IPS DF 6.9 (cell line): ENCODE data around the gene HSF5.

Experiments
- DNase-seq: peaks from one replicate; pipeline ENCODE4 v3.0.0-alpha.2; 2013; ENCODE audit warnings: low read depth, low spot score
- H3K27ac ChIP-seq: one replicate; pipeline ENCODE4 v1.5.1; 2013; ENCODE audit warnings: low read length, control low read depth
- H3K27me3 ChIP-seq: 2 replicates; pipeline ENCODE4 v1.6.1; 2013; ENCODE audit warnings: mild to moderate bottlenecking, low read length; ENCODE audit not compliant: control insufficient read depth, insufficient read depth
- H3K36me3 ChIP-seq: 2 replicates; pipeline ENCODE4 v1.6.1; 2013; ENCODE audit warnings: low read length; ENCODE audit not compliant: control insufficient read depth, insufficient read depth
- H3K4me1 ChIP-seq: 2 replicates; pipeline ENCODE4 v1.6.1; 2013; ENCODE audit warnings: low read length; ENCODE audit not compliant: control insufficient read depth, insufficient read depth
- H3K4me3 ChIP-seq: 2 replicates; pipeline ENCODE4 v1.5.1; 2013; ENCODE audit warnings: mild to moderate bottlenecking, low read length
- H3K9me3 ChIP-seq: 2 replicates; pipeline ENCODE4 v1.6.1; 2013; ENCODE audit warnings: low read length, inconsistent platforms; ENCODE audit not compliant: control insufficient read depth, insufficient read depth
- WGBS: extraction: QIAGEN DNeasy Blood & Tissue Kit; methylation state at CpG from one replicate; pipeline ENCODE4 v1.1.7; 2013; ENCODE audit warnings: mixed read lengths, missing lambda C conversion rate; ENCODE audit not compliant: insufficient read length, insufficient coverage; 5-methylcytosine and 5-hydroxymethylcytosine counted together

Gene HSF5

DNA sequence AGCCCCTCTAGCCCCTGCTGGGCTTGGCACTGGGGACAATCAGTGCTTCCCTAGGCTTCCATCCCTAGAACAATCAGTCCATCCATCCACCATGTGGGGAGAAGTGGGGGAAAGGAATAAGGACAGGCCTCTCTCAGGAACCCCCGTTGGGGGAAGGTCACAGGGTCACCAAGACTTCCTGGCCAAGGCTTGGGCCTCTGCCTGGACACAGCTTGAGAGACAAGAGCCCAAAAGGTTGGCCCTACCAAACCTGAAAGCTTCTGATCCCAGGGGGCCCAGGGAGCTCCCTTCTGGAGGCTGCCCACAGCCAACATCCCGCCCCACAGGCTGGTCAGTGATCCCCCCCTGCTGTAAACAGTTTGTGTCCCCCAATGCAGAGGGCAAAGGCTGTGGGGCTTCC, 42.4 kb upstream of the HSF5 start:
- Histone ChIP-seq H3K4me3 (no peak overlapping the region), H3K27ac (no peak overlapping the region), H3K27me3 (no peaks in the 10 kb centered on the region), H3K9me3 (no peaks in the 10 kb centered on the region), H3K36me3 (no peaks in the 10 kb centered on the region), H3K4me1 (peaks cover 5% of the 10 kb centered on the region; the same call in 1 of the 2 replicates)
- whole genome bisulfite sequencing, result no CpG with 5 or more reads among the region's 2 CpGs
- no peak for DNase-seq

GRCh38 chr17:58529275-58529674, 41.1 kb upstream of the HSF5 start:
- Histone ChIP-seq H3K9me3 (no peaks in the 10 kb centered on the region), H3K4me1 (peaks cover 5% of the 10 kb centered on the region; the same call in 1 of the 2 replicates), H3K27ac (no peak overlapping the region), H3K27me3 (no peaks in the 10 kb centered on the region), H3K4me3 (no peak overlapping the region), H3K36me3 (no peaks in the 10 kb centered on the region)
- no peak for DNase-seq
- no CpG with 5 or more reads among the region's 1 CpG for WGBS

GRCh38 chr17:58528443-58528842, 40.2 kb upstream of the HSF5 start:
- Histone ChIP-seq H3K27ac (no peak overlapping the region), H3K36me3 (no peaks in the 10 kb centered on the region), H3K9me3 (no peaks in the 10 kb centered on the region), H3K4me3 (no peak overlapping the region), H3K27me3 (no peaks in the 10 kb centered on the region), H3K4me1 (peaks cover 4% of the 10 kb centered on the region; the same call in 1 of the 2 replicates)
- WGBS, result no CpG with 5 or more reads among the region's 3 CpGs
- DNase-seq, result no peak

DNA sequence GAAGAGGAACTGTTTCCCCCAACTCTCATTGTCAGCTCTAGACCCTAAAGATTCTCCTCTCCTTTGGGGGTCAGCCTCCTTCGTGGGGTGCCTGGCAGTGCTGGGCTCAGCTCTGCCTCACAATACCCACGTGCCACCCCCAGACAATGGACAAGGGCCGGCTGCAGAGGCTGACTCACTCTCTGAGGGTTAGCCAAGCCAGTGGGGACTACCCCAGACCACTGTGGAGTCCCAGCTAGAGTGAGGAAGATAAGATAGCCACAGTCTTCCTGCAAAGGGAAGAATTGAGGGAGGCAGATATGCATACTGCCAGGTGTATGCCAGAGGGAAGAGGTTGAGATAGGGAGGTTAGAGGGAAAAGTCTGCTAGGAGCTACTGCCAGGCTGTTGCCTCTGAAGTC, 39.7 kb upstream of the HSF5 start:
- Histone ChIP-seq H3K27me3 (no peaks in the 10 kb centered on the region), H3K4me3 (no peak overlapping the region), H3K4me1 (peaks cover 4% of the 10 kb centered on the region; the same call in 1 of the 2 replicates), H3K9me3 (no peaks in the 10 kb centered on the region), H3K27ac (no peak overlapping the region), H3K36me3 (no peaks in the 10 kb centered on the region)
- DNase-seq, result no peak
- WGBS, result no CpG with 5 or more reads among the region's 3 CpGs

GRCh38 chr17:58527306-58527705, 39.1 kb upstream of the HSF5 start:
- Histone ChIP-seq H3K4me1 (no peaks in the 10 kb centered on the region; the same call in 1 of the 2 replicates), H3K36me3 (no peaks in the 10 kb centered on the region), H3K27me3 (no peaks in the 10 kb centered on the region), H3K4me3 (no peak overlapping the region), H3K9me3 (no peaks in the 10 kb centered on the region), H3K27ac (no peak overlapping the region)
- WGBS, result no CpG with 5 or more reads among the region's 2 CpGs
- DNase-seq, result no peak

DNA sequence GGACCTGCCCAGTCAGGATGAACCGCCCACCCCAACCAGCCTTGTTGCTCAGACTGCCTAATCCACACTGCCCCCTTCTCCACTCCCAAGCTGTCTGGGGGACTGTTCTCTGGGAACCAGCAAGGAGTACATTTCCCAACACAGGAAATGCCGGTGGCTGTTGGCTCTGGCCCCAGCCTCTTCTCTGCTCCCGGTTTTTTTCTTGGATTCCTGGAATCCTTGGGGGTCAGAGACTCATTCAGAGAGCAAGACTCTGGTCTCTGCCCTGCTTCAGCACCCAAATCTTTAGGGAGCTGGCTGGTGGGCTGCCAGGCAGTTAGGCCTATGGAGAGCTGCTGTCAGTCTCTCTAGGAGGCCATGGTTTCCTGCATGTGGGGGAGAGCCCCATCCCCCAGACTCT, 37.0 kb upstream of the HSF5 start:
- Histone ChIP-seq H3K4me1 (no peaks in the 10 kb centered on the region; the same call in 1 of the 2 replicates), H3K27me3 (no peaks in the 10 kb centered on the region), H3K27ac (no peak overlapping the region), H3K36me3 (no peaks in the 10 kb centered on the region), H3K9me3 (no peaks in the 10 kb centered on the region), H3K4me3 (no peak overlapping the region)
- no peak for DNase-seq
- no CpG with 5 or more reads among the region's 3 CpGs for WGBS

- H3K4me1 ChIP-seq, result peaks cover 4% of the 10 kb centered on the region
- H3K36me3 ChIP-seq, result no peaks in the 10 kb centered on the region
- WGBS, result no CpG with 5 or more reads among the region's 10 CpGs
- H3K9me3 ChIP-seq, result no peaks in the 10 kb centered on the region
- no peaks in the 10 kb centered on the region for H3K27me3 ChIP-seq
- no peak overlapping the region for H3K27ac ChIP-seq
- DNase-seq, result no peak
- no peak overlapping the region for H3K4me3 ChIP-seq
Observed at GRCh38 chr17:58521680-58522079, 33.5 kb upstream of the HSF5 start.

GRCh38 chr17:58520843-58521430, 32.7 kb upstream of the HSF5 start:
- no peak for DNase-seq
- no peaks in the 10 kb centered on the region for H3K9me3 ChIP-seq
- no peaks in the 10 kb centered on the region for H3K27me3 ChIP-seq
- H3K4me3 ChIP-seq, result no peak overlapping the region
- no peak overlapping the region for H3K27ac ChIP-seq
- no CpG with 5 or more reads among the region's 15 CpGs for WGBS
- H3K4me1 ChIP-seq, result peaks cover 4% of the 10 kb centered on the region; the same call in 1 of the 2 replicates
- H3K36me3 ChIP-seq, result no peaks in the 10 kb centered on the region

DNA sequence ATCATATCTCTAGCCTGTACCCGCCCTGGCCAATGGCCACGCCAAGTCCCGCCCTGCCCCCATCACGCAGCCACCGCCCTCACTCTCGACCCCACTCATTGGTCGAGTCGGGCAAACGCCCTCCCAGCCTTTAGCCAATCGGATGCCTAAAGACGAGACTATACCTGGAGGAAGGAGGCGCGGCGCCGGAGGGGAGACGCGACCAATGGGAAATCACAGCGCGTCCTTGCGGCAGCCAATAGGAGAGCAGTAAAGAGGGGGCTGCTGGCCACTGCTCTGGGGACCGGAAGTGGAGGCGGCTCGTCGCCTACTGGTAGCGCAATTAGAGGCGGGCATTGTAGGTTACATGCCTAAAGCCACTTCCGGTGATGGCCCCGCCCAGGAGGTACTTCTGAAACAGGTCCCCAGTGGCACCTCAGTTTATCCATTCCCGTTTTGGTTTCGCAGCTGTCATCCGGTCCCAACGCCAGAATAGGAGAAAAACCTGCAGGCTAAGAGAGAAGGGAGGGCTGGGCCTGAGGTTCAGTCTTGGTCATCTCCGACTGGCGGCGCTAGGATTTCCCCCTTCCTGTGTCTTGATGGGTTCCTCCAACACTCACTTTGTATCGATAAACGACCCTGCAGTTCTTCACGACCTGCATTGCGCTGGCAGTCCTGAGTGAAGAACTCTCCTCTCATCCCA, 29.9 kb upstream of the HSF5 start:
- peak overlapping the region; percentile 75; the same call in 1 of the 2 replicates for H3K4me3 ChIP-seq
- H3K4me1 ChIP-seq, result peaks cover 4% of the 10 kb centered on the region; the same call in 1 of the 2 replicates
- H3K27me3 ChIP-seq, result no peaks in the 10 kb centered on the region
- WGBS, result no CpG with 5 or more reads among the region's 39 CpGs
- H3K36me3 ChIP-seq, result no peaks in the 10 kb centered on the region
- H3K9me3 ChIP-seq, result no peaks in the 10 kb centered on the region
- peak; percentile 98 for DNase-seq
- H3K27ac ChIP-seq, result no peak overlapping the region

- no peak overlapping the region for H3K27ac ChIP-seq
- H3K27me3 ChIP-seq, result no peaks in the 10 kb centered on the region
- H3K4me3 ChIP-seq, result peak overlapping the region; percentile 61; the same call in 1 of the 2 replicates
- H3K4me1 ChIP-seq, result peaks cover 4% of the 10 kb centered on the region; the same call in 1 of the 2 replicates
- no peak for DNase-seq
- H3K36me3 ChIP-seq, result 0 out of 2 replicates have a peak, but pooled peaks cover under 1% of the 10 kb centered on the region
- H3K9me3 ChIP-seq, result no peaks in the 10 kb centered on the region
- WGBS, result no CpG with 5 or more reads among the region's 27 CpGs
Observed at GRCh38 chr17:58517378-58517927, 29.2 kb upstream of the HSF5 start.
